IMR-90 (cell line): ENCODE measurements around the gene ALOX12B.

Experiments
- BHLHE40 ChIP-seq: fragments of 150-350 bp; IDR thresholded peaks from 2 replicates; pipeline ENCODE4 v1.6.1; 2016; ENCODE audit warnings: mild to moderate bottlenecking, low read depth, low read length
- CEBPB ChIP-seq: IDR thresholded peaks from 2 replicates; pipeline ENCODE4 v1.6.1; 2012; ENCODE audit warnings: low read depth, low read length, improper control_type of control experiment
- CHD1 ChIP-seq: IDR thresholded peaks from 2 replicates; pipeline ENCODE4 v1.6.1; 2012; ENCODE audit warnings: low read depth, low read length, improper control_type of control experiment
- CTCF ChIP-seq: conservative IDR thresholded peaks from 2 replicates; pipeline ENCODE4 v1.5.1; 2012; ENCODE audit warnings: mild to moderate bottlenecking, low read depth, low read length, improper control_type of control experiment
- ELK1 ChIP-seq: fragments of 150-350 bp; IDR thresholded peaks from 2 replicates; pipeline ENCODE4 v1.6.1; 2016; ENCODE audit warnings: low read depth, mild to moderate bottlenecking, low read length, moderate library complexity, borderline replicate concordance
- FOS ChIP-seq: fragments of 150-350 bp; IDR thresholded peaks from 2 replicates; pipeline ENCODE4 v1.6.1; 2016; ENCODE audit warnings: low read depth, low read length
- MAFK ChIP-seq: IDR thresholded peaks from 2 replicates; pipeline ENCODE4 v1.6.1; 2012; ENCODE audit warnings: low read depth, low read length, improper control_type of control experiment
- MAZ ChIP-seq: IDR thresholded peaks from 2 replicates; pipeline ENCODE4 v1.6.1; 2012; ENCODE audit warnings: low read depth, mild to moderate bottlenecking, low read length, improper control_type of control experiment, moderate library complexity, borderline replicate concordance
- MXI1 ChIP-seq: IDR thresholded peaks from 2 replicates; pipeline ENCODE4 v1.6.1; 2012; ENCODE audit warnings: low read depth, mild to moderate bottlenecking, low read length, moderate library complexity, borderline replicate concordance
- POLR2A ChIP-seq: IDR thresholded peaks from 2 replicates; pipeline ENCODE4 v1.6.1; 2012; ENCODE audit warnings: mild to moderate bottlenecking, low read depth, low read length
- RAD21 ChIP-seq: IDR thresholded peaks from 2 replicates; pipeline ENCODE4 v1.6.1; 2012; ENCODE audit warnings: low read length, improper control_type of control experiment
- RCOR1 ChIP-seq: IDR thresholded peaks from 2 replicates; pipeline ENCODE4 v1.6.1; 2012; ENCODE audit warnings: mild to moderate bottlenecking, low read length, improper control_type of control experiment; ENCODE audit not compliant: insufficient replicate concordance
- SMC3 ChIP-seq: fragments of 150-350 bp; IDR thresholded peaks from 2 replicates; pipeline ENCODE4 v1.6.1; 2016; ENCODE audit warnings: low read depth, mild to moderate bottlenecking, antibody characterized with exemption, low read length, moderate library complexity
- USF2 ChIP-seq: fragments of 150-350 bp; IDR thresholded peaks from 2 replicates; pipeline ENCODE4 v1.6.1; 2017; ENCODE audit warnings: mild to moderate bottlenecking, antibody characterized with exemption, low read length, low read depth

GRCh38 chr17:8117367-8117979 lies 30.0 kb upstream of the ALOX12B start:
- no peak for TF ChIP-seq CTCF
- TF ChIP-seq SMC3, result no peak
- no peak for TF ChIP-seq POLR2A
- TF ChIP-seq MXI1, result no peak
- no peak for TF ChIP-seq BHLHE40
- no peak for TF ChIP-seq CHD1
- no peak for TF ChIP-seq USF2
- TF ChIP-seq RCOR1, result no peak
- TF ChIP-seq RAD21, result no peak
- TF ChIP-seq CEBPB, result no peak
- no peak for TF ChIP-seq FOS
- TF ChIP-seq MAFK, result no peak
- TF ChIP-seq ELK1, result no peak
- no peak for TF ChIP-seq MAZ
